ENCODE results near the gene SDHB.

GRCh38 chr1:17080880-17081279 lies 27.0 kb upstream of the SDHB start:
- TF ChIP-seq CTCF (IDR thresholded peaks at IDR 0.05; ENCODE audit: low read depth, low read length) (no peak), EZH2phosphoT487 (IDR thresholded peaks at IDR 0.05; ENCODE audit: low read depth) (no peak)

Data from OCI-LY3 (cell line).